Spinal cord (tissue), 10 donors: ENCODE results near the gene FGF19. TPM values are rescaled to one million over a fixed set of nuclear protein-coding genes. Genes with fewer than 3 reads are reported as not detected.

Experiments used
- DNase-seq, 6 donors: peaks; one replicate each; pipeline versions ENCODE4 v3.0.0 to v3.0.0-alpha.2; 2013 to 2015; ENCODE audit warnings: low spot score in 6 of 6, low read depth in 4 of 6
- H3K27ac ChIP-seq: one replicate; pipeline ENCODE4 v1.5.1; 2013; ENCODE audit warnings: low read depth, low read length, control low read depth
- H3K27me3 ChIP-seq: one replicate; pipeline ENCODE4 v1.6.1; 2013; ENCODE audit warnings: low read length; ENCODE audit not compliant: control insufficient read depth, insufficient read depth
- H3K36me3 ChIP-seq: one replicate; pipeline ENCODE4 v1.6.1; 2013; ENCODE audit warnings: low read length; ENCODE audit not compliant: control insufficient read depth, insufficient read depth
- H3K4me1 ChIP-seq: one replicate; pipeline ENCODE4 v1.6.1; 2013; ENCODE audit warnings: low read length; ENCODE audit not compliant: control insufficient read depth, insufficient read depth
- H3K4me3 ChIP-seq: one replicate; pipeline ENCODE4 v1.5.1; 2013; ENCODE audit warnings: low read depth, low read length, control low read depth
- H3K9me3 ChIP-seq: one replicate; pipeline ENCODE4 v1.6.1; 2013; ENCODE audit warnings: low read length; ENCODE audit not compliant: control insufficient read depth, insufficient read depth
- WGBS: methylation state at CpG from one replicate; pipeline ENCODE4 v1.1.5; 2013; ENCODE audit warnings: missing lambda C conversion rate; ENCODE audit not compliant: insufficient coverage; 5-methylcytosine and 5-hydroxymethylcytosine counted together
- polyA plus RNA-seq, 2 donors: library from polyadenylated mRNA; unstranded; fragments of 120-200 nt; gene quantifications; one replicate each; pipeline ENCODE4 v1.2.1, GENCODE V29; 2013; ENCODE audit not compliant: insufficient read length in 2 of 2
- total RNA-seq, 2 donors: library from RNA; depleted of rRNA in 1 of 2; stranded (reverse); fragments of 120-200 nt in 1 of 2; fragments of >200 nt in 1 of 2; gene quantifications; one replicate each; pipeline versions ENCODE4 v1.2.3 to v1.2.4, GENCODE V29; 2013 to 2014
- donor health status: healthy.

The FGF19 gene
- total and polyA plus RNA-seq, 4 donors, result 0.44 to 0.48 TPM; not detected in 2

DNA sequence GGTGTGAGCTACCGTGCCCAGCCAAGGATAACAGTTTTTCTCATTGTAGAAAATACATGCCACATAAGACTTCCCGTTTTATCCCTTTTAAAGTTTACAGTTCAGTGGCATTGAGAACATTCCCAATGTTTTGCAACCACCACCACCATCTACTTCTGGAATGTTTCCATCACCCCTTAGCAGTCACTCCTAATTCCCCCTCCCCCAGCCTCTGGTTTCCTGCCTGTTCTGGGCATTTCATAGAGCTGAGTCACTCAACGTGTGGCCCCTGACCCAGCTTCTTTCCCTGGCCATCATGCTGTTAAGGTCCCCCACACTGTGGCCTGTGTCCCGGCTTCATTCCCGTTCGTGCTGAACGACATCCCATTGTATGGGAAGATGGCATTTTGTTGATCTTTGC is 40.6 kb upstream of the FGF19 start:
- H3K27me3 ChIP-seq, result no peaks in the 10 kb centered on the region
- peak in 1 of 6 donors; percentile 18 for DNase-seq
- H3K36me3 ChIP-seq, result no peaks in the 10 kb centered on the region
- H3K27ac ChIP-seq, result no peak overlapping the region
- no peaks in the 10 kb centered on the region for H3K9me3 ChIP-seq
- H3K4me3 ChIP-seq, result no peak overlapping the region
- WGBS, result 68% methylated on average over 6 of the region's 7 CpGs
- peaks cover 21% of the 10 kb centered on the region for H3K4me1 ChIP-seq

DNA sequence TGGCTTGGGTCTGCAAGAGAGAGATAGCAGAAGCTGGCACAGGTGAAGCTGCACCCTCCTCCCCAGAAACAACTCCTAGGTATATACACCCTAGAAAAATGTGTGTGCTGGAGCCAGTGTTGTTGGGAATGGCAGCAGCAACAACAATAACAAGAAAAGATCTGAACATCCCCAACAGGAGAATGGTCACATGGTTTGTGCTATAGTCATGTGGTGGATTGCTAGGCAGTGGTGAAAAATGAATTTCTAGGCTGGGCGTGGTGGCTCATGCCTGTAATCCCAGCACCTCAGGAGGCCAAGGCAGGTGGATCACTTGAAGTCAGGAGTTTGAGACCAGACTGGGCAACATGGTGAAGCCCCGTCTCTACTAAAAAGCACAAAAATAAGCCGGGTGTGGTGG is 31.0 kb upstream of the FGF19 start:
- 94% methylated on average over 3 of the region's 3 CpGs for WGBS

DNA sequence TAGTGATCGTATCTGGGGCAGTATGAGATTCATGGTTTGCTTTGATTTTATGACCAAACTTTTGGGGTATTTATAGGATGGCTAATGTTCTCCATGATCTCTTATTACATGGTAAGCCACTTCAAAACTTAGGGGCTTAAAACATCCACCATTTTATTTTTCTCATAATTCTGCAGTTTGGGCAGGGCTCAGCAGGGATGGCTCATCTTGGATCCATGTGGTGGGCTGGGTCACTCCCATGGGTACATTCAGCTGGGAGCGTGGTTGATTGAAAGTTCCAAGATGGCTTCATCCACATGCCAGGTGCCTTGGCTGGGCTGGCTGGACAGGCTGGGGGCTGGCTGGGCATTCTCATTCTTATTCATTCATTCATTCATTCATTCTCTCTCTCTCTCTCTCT is 30.5 kb upstream of the FGF19 start:
- no peak for DNase-seq
- H3K9me3 ChIP-seq, result no peaks in the 10 kb centered on the region
- WGBS, result 100% methylated on average over 1 of the region's 2 CpGs
- no peaks in the 10 kb centered on the region for H3K36me3 ChIP-seq
- no peaks in the 10 kb centered on the region for H3K27me3 ChIP-seq
- no peak overlapping the region for H3K4me3 ChIP-seq
- no peak overlapping the region for H3K27ac ChIP-seq
- no peaks in the 10 kb centered on the region for H3K4me1 ChIP-seq

More for the DNA sequence above, 31.0 kb upstream of the FGF19 start:
- Histone ChIP-seq H3K4me3 (no peak overlapping the region), H3K27ac (no peak overlapping the region), H3K4me1 (no peaks in the 10 kb centered on the region), H3K9me3 (no peaks in the 10 kb centered on the region), H3K27me3 (no peaks in the 10 kb centered on the region), H3K36me3 (no peaks in the 10 kb centered on the region)
- no peak for DNase-seq

- no peaks in the 10 kb centered on the region for H3K9me3 ChIP-seq
- DNase-seq, result no peak
- no peak overlapping the region for H3K27ac ChIP-seq
- no peaks in the 10 kb centered on the region for H3K36me3 ChIP-seq
- H3K4me3 ChIP-seq, result no peak overlapping the region
- 74% methylated on average over 7 of the region's 7 CpGs for WGBS
- H3K4me1 ChIP-seq, result no peaks in the 10 kb centered on the region
- no peaks in the 10 kb centered on the region for H3K27me3 ChIP-seq
Observed at GRCh38 chr11:69732910-69733309, 29.1 kb upstream of the FGF19 start.

DNA sequence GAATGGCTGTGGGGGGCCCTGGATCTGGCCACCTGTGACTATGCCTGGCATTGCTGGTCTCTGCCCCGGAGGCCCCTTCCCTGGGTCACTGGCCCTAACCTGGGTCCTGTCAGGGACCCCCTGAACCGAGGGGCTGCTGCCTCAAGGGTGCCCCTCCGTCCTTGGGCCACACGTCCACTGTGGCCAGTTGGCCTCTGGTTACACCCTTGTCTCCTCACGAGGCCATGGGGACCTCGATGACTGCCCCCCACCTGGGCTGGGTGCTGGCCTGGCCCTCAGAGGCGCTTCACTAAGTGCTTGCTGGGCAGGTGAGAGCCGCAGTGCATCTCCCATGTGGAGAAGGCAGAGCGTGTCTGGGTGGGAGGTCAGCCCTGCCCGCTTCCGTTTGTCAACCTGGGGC is 27.3 kb upstream of the FGF19 start:
- Histone ChIP-seq H3K4me1 (no peaks in the 10 kb centered on the region), H3K27me3 (peaks cover 5% of the 10 kb centered on the region)
- 90% methylated on average over 11 of the region's 11 CpGs for WGBS

DNA sequence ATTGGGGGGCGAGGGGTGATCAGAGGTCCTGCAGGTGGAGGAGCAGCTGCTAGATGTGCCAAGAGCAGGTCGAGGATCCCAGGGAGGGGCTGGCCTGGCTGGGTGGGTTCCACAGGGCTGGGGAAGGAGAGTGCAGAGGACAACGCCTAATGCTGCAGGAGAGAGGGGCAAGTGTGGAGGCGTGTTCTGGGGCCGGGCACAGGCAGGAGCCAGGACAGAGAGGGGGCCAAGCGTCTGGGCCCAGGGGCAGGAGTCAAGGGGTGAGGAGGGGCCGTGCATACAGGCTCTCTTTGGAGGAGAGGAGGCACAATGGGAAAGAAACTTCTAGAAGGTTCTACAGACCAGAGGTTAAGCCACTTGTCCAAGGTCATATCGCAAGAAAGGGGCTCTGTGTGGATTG is 26.7 kb upstream of the FGF19 start:
- no peak for DNase-seq
- WGBS, result 86% methylated on average over 8 of the region's 8 CpGs
- Histone ChIP-seq H3K27me3 (peaks cover 5% of the 10 kb centered on the region), H3K36me3 (no peaks in the 10 kb centered on the region), H3K4me1 (no peaks in the 10 kb centered on the region), H3K4me3 (no peak overlapping the region), H3K27ac (no peak overlapping the region), H3K9me3 (no peaks in the 10 kb centered on the region)

More for the DNA sequence above, 27.3 kb upstream of the FGF19 start:
- DNase-seq, result no peak
- H3K4me3 ChIP-seq, result no peak overlapping the region
- H3K36me3 ChIP-seq, result no peaks in the 10 kb centered on the region
- H3K9me3 ChIP-seq, result no peaks in the 10 kb centered on the region
- no peak overlapping the region for H3K27ac ChIP-seq

GRCh38 chr11:69729252-69729651 is 25.4 kb upstream of the FGF19 start:
- H3K4me3 ChIP-seq, result no peak overlapping the region
- no peaks in the 10 kb centered on the region for H3K4me1 ChIP-seq
- no peak overlapping the region for H3K27ac ChIP-seq
- peaks cover 5% of the 10 kb centered on the region for H3K27me3 ChIP-seq
- H3K36me3 ChIP-seq, result no peaks in the 10 kb centered on the region
- WGBS, result 89% methylated on average over 9 of the region's 9 CpGs
- H3K9me3 ChIP-seq, result no peaks in the 10 kb centered on the region
- no peak for DNase-seq

- WGBS, result 89% methylated on average over 10 of the region's 10 CpGs
- no peaks in the 10 kb centered on the region for H3K4me1 ChIP-seq
- H3K9me3 ChIP-seq, result no peaks in the 10 kb centered on the region
- peaks cover 5% of the 10 kb centered on the region for H3K27me3 ChIP-seq
- no peak overlapping the region for H3K4me3 ChIP-seq
- no peak for DNase-seq
- no peaks in the 10 kb centered on the region for H3K36me3 ChIP-seq
- no peak overlapping the region for H3K27ac ChIP-seq
Observed at GRCh38 chr11:69727266-69727665, 23.4 kb upstream of the FGF19 start.

GRCh38 chr11:69726481-69726880 is 22.7 kb upstream of the FGF19 start:
- DNase-seq, result no peak
- no peaks in the 10 kb centered on the region for H3K9me3 ChIP-seq
- H3K4me1 ChIP-seq, result peaks cover 2% of the 10 kb centered on the region
- peaks cover 12% of the 10 kb centered on the region for H3K27me3 ChIP-seq
- WGBS, result 78% methylated on average over 18 of the region's 18 CpGs
- H3K4me3 ChIP-seq, result no peak overlapping the region
- H3K27ac ChIP-seq, result no peak overlapping the region
- H3K36me3 ChIP-seq, result no peaks in the 10 kb centered on the region

DNA sequence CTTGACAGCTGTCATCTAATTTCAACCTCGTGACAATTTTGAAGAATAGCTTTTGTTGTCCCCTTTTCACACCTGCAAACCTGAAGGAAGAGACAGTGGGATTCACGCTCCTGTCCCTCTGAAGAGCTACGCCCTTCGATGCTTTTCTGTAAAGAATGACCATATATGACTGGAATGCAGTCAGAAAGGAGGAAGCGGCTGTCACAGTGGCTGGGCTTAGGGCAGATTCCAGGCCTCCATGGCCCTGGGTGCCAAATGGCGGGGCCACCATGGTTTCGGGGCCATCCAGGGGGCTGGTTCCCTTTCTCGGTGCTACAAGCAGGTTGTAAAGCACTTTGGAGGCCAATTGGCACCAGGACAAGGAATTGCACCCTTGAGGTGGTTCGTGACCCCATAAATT is 22.2 kb upstream of the FGF19 start:
- 66% methylated on average over 9 of the region's 9 CpGs for WGBS
- no peaks in the 10 kb centered on the region for H3K36me3 ChIP-seq
- no peaks in the 10 kb centered on the region for H3K9me3 ChIP-seq
- peaks cover 17% of the 10 kb centered on the region for H3K27me3 ChIP-seq
- H3K4me3 ChIP-seq, result no peak overlapping the region
- peaks cover 3% of the 10 kb centered on the region for H3K4me1 ChIP-seq
- no peak for DNase-seq
- H3K27ac ChIP-seq, result no peak overlapping the region
